ENCODE measurements around the gene LGALS9. TPM values are rescaled to one million over a fixed set of nuclear protein-coding genes. Genes with fewer than 3 reads are reported as not detected.
"Not testable (repeated sequence)": the region's sequence is repeated elsewhere in the genome, so short reads cannot be mapped to it uniquely, and the experiment has no call there.

The LGALS9 gene
- total RNA-seq, 1 donor from 2014 or later, result 34.3 TPM

DNA sequence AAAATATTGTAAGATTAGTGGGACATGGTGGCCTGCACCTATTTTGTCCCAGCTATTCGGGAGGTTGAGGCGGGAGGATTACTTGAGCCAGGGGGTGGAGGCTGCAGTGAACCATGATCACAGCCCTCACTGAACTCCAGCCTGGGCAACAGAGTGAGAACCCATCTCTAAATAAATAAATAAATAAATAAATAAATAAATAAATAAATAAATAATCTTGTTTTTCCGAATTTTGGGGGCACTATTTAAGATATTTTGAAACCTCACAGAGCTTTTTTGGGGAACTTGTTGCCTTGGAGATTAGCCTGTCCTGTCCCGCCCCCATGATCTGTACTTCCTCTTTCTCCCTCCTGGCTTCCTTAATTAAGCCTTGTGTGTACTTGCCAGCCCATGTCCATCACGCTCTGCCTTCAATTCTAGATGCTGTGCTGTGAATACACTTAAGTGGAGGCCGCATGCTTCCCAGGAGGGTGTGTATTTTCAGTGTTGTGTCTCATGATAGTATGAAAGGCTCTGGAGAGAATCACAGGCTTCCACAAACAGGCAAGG, 4.4 kb downstream of the LGALS9 start:
- intact Hi-C loops (cut with DNase I), result no loop called here
- no peak overlapping the region for H3K27ac ChIP-seq
- no peak overlapping the region for H3K4me3 ChIP-seq
- DNase-seq (ENCODE audit: low spot score in 2 of 2), result no peak
- H3K36me3 ChIP-seq, result peaks cover 0 to 4% of the 10 kb centered on the region in 2 donors
- no peaks in the 10 kb centered on the region for H3K27me3 ChIP-seq
- H3K9me3 ChIP-seq, result no peaks in the 10 kb centered on the region
- peaks cover 2 to 12% of the 10 kb centered on the region in 2 donors for H3K4me1 ChIP-seq
- TF ChIP-seq, protein P1, sequence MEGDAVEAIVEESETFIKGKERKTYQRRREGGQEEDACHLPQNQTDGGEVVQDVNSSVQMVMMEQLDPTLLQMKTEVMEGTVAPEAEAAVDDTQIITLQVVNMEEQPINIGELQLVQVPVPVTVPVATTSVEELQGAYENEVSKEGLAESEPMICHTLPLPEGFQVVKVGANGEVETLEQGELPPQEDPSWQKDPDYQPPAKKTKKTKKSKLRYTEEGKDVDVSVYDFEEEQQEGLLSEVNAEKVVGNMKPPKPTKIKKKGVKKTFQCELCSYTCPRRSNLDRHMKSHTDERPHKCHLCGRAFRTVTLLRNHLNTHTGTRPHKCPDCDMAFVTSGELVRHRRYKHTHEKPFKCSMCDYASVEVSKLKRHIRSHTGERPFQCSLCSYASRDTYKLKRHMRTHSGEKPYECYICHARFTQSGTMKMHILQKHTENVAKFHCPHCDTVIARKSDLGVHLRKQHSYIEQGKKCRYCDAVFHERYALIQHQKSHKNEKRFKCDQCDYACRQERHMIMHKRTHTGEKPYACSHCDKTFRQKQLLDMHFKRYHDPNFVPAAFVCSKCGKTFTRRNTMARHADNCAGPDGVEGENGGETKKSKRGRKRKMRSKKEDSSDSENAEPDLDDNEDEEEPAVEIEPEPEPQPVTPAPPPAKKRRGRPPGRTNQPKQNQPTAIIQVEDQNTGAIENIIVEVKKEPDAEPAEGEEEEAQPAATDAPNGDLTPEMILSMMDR (IDR thresholded peaks at IDR 0.05), result no peak

DNA sequence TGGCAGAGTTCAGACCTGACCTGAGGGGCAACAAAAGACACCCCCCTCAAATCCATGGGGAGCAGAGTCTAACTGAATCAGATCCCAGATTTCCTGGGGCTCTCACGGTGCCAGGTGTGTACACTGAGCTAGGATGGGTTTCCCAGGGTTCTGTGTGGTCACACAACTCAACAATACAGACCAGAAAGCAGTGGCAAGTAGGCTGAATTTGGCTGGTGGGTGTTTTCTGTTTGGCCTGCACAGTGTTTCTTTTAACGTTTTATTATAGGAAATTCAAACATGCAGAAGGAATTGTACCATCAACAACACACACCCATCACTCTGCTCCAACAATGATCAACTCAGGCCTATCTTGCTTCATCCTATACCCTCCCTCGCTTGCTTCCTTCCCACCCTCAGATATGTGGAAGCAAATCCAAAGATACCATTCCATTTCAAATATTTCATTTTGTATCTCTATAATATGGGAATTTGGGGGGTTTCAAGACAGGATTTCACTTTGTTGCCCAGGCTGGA, 5.1 kb downstream of the LGALS9 start:
- H3K36me3 ChIP-seq; H3K27me3 ChIP-seq; H3K4me3 ChIP-seq; DNase-seq (ENCODE audit: low spot score in 2 of 2); H3K9me3 ChIP-seq; intact Hi-C loops (cut with DNase I); H3K27ac ChIP-seq: not testable (repeated sequence)
- peaks cover 2 to 12% of the 10 kb centered on the region in 2 donors for H3K4me1 ChIP-seq

DNA sequence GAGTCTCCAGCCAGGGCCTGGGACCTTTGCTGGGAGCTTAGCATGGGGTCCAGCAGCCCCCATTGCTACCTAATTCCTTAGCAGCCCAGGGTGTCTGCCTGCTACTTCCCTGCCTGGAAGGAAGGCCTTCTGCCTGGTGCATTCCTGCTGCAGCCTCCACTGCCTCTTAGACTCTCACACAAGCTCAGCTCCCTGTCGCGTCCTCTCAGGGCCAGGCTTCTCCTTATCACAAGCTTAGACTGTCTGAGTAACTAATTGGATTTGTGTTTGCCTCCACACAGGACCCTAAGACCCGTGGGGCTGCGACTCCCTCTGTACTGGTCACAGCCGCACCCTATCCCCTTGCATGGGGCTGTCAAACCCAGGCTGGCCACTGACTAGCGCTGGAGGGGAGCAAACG, 6.8 kb downstream of the LGALS9 start:
- H3K27ac ChIP-seq; intact Hi-C loops (cut with DNase I); DNase-seq (ENCODE audit: low spot score in 2 of 2); H3K27me3 ChIP-seq; H3K9me3 ChIP-seq; H3K36me3 ChIP-seq; H3K4me3 ChIP-seq: not testable (repeated sequence)
- H3K4me1 ChIP-seq, result peaks cover 2 to 12% of the 10 kb centered on the region in 2 donors

DNA sequence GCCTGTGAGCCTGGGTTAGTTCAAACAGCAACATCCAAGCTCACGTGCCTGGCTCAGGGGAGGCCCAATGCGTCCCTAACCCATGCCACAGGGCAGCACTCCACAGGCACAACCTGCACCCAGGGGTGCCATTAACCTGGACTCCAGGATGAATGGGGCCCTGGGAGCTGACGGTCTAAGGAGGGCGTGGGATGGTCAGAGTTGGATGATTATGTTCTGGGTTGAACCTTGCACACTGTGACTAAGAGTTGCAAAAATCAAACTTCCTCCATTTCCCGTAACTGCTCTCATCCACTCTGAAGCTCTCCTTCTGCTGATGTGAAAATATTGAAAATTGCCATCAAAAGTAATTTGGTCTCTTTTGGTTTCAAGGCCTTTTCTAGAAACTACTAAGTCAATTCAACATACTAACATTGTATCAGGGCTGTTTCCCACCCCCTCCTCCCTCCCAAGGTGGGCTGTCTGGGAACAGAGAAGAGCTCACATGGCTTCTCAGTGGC, 7.5 kb downstream of the LGALS9 start:
- H3K4me3 ChIP-seq; H3K27ac ChIP-seq; H3K4me1 ChIP-seq; H3K9me3 ChIP-seq; H3K36me3 ChIP-seq; DNase-seq (ENCODE audit: low spot score in 2 of 2); intact Hi-C loops (cut with DNase I); H3K27me3 ChIP-seq: not testable (repeated sequence)

DNA sequence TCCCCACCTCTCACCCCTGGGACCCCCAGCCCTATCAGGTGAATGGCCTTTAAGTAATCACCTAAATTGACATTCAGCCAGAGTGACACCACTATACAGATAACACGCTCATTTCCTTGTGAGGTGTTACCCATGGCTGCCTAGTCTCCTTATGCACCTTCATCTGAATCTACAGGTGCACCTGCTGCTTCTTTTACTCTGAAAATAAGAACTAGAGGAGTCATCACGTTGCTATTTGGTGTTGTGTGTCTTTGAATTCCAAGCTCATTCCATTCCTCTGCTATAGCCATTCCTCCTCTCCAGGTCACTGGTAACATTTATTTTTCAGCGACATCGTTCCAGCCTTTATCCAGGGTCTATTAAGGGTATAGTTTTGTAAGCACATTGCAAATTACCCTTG, 9.8 kb downstream of the LGALS9 start:
- intact Hi-C loops (cut with DNase I), result no loop called here
- H3K27me3 ChIP-seq, result no peaks in the 10 kb centered on the region
- peaks cover 0 to 4% of the 10 kb centered on the region in 2 donors for H3K4me1 ChIP-seq
- H3K9me3 ChIP-seq, result no peaks in the 10 kb centered on the region
- TF ChIP-seq, protein P1 (IDR thresholded peaks at IDR 0.05), result no peak
- DNase-seq (ENCODE audit: low spot score in 2 of 2), result no peak
- H3K4me3 ChIP-seq, result no peak overlapping the region
- peaks cover 0 to 4% of the 10 kb centered on the region in 2 donors for H3K36me3 ChIP-seq
- no peak overlapping the region for H3K27ac ChIP-seq

DNA sequence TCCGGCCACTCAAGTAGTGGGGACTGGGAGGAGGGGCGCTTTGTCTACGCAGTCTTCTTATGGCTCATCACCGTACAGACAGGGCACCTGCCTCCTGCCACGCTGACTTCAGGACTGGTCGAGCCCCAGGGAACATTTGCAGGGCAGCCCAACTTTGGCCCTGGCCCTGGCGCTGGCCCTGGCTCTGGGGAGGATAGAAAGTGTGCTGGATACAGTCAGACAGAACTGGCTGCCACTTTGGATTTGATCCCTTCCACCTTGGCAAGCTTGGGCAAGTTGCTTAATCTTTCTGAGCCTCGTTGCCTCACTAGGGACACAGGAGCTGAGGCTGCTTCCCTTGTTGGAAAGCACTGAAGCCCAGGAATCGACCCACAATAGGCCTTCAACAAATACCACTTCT, 13.6 kb downstream of the LGALS9 start:
- peak in 1 of 2 donors; percentile 69 for DNase-seq (ENCODE audit: low spot score in 2 of 2)

DNA sequence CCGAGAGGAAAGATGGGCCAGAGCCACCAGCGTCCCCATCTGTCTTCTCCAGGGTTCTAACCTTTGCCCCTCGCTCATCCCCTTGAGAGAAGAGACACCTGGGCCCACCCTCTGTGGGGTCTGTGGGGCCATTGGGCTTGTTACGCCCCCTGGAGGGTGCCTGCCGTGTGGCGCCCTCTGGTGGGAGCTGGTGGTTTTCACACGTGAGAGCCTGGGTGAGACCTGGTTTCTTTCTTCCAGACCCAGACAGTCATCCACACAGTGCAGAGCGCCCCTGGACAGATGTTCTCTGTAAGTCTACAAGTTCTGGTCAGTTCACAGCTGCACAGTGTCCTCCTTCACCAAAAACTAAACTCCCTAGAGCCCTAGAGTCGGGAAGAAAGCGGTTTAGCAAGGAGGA, 14.6 kb downstream of the LGALS9 start:
- DNase-seq (ENCODE audit: low spot score in 2 of 2); H3K36me3 ChIP-seq; H3K27me3 ChIP-seq; H3K4me3 ChIP-seq; H3K27ac ChIP-seq; H3K4me1 ChIP-seq; H3K9me3 ChIP-seq; intact Hi-C loops (cut with DNase I): not testable (repeated sequence)

More for the DNA sequence above, 13.6 kb downstream of the LGALS9 start:
- Histone ChIP-seq H3K27ac (no peak overlapping the region), H3K4me1 (peaks cover 0 to 4% of the 10 kb centered on the region in 2 donors), H3K4me3 (no peak overlapping the region), H3K9me3 (no peaks in the 10 kb centered on the region), H3K27me3 (no peaks in the 10 kb centered on the region), H3K36me3 (no peaks in the 10 kb centered on the region)
- TF ChIP-seq, protein P1 (IDR thresholded peaks at IDR 0.05), result no peak
- intact Hi-C loops (cut with DNase I), result no loop called here

DNA sequence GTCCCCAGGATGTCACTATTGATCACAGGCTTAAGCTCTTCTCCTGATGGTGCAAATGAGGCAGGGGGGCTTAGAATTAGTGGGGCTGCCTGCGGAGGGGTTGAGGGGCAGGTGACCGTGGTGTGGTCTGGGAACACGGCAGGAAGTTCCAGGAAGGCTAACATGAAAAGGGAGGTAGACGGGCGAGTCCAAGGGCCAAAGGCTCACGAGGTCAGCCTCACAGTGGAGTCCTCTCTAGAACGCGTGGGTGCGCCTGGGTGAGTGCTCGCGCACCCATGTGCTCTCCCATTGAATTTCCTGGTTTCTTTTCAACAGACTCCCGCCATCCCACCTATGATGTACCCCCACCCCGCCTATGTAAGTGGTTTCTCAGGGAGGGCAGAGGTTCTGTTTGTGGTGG, 15.2 kb downstream of the LGALS9 start:
- no peak overlapping the region for H3K27ac ChIP-seq
- no peaks in the 10 kb centered on the region for H3K36me3 ChIP-seq
- intact Hi-C loops (cut with DNase I), result no loop called here
- DNase-seq (ENCODE audit: low spot score in 2 of 2), result no peak
- H3K4me3 ChIP-seq, result no peak overlapping the region
- H3K27me3 ChIP-seq, result no peaks in the 10 kb centered on the region
- peaks cover 0 to 4% of the 10 kb centered on the region in 2 donors for H3K4me1 ChIP-seq
- TF ChIP-seq, protein P1 (IDR thresholded peaks at IDR 0.05), result no peak
- H3K9me3 ChIP-seq, result no peaks in the 10 kb centered on the region

Measured in ascending aorta (tissue), 2 donors.